ENCODE measurements around the gene IRF7.

The IRF7 gene

GRCh38 chr11:605286-606129, 10.2 kb downstream of the IRF7 start:
- no peak overlapping the region for H3K4me3 ChIP-seq (ENCODE audit: low read length in 2 of 2)
- no peak overlapping the region for H3K27ac ChIP-seq (ENCODE audit: low read length)
- H3K9me3 ChIP-seq (ENCODE audit: control insufficient read depth in 2 of 2, low read length in 2 of 2) = no peaks in the 10 kb centered on the region
- H3K27me3 ChIP-seq (ENCODE audit: control insufficient read depth in 1 of 2, insufficient read depth in 2 of 2, low read length in 2 of 2) = no peaks in the 10 kb centered on the region
- H3K9ac ChIP-seq (ENCODE audit: low read length in 2 of 2) = no peak overlapping the region
- peaks cover 39 to 50% of the 10 kb centered on the region in 2 donors for H3K36me3 ChIP-seq (ENCODE audit: control insufficient read depth in 2 of 2, insufficient read depth in 2 of 2, low read length in 2 of 2)
- H3K4me1 ChIP-seq (ENCODE audit: control insufficient read depth, insufficient read depth, low read length) = peaks cover 9% of the 10 kb centered on the region

GRCh38 chr11:603154-603553, 12.6 kb downstream of the IRF7 start:
- Histone ChIP-seq H3K4me3 (ENCODE audit: low read length in 2 of 2) (no peak overlapping the region), H3K27ac (ENCODE audit: low read length) (no peak overlapping the region), H3K27me3 (ENCODE audit: control insufficient read depth in 1 of 2, insufficient read depth in 2 of 2, low read length in 2 of 2) (no peaks in the 10 kb centered on the region), H3K9me3 (ENCODE audit: control insufficient read depth in 2 of 2, low read length in 2 of 2) (no peaks in the 10 kb centered on the region), H3K36me3 (ENCODE audit: control insufficient read depth in 2 of 2, insufficient read depth in 2 of 2, low read length in 2 of 2) (peaks cover 43 to 61% of the 10 kb centered on the region in 2 donors), H3K9ac (ENCODE audit: low read length in 2 of 2) (no peak overlapping the region), H3K4me1 (ENCODE audit: control insufficient read depth, insufficient read depth, low read length) (peaks cover 9% of the 10 kb centered on the region)

GRCh38 chr11:601573-602245, 14.0 kb downstream of the IRF7 start:
- H3K9me3 ChIP-seq (ENCODE audit: control insufficient read depth in 2 of 2, low read length in 2 of 2) = no peaks in the 10 kb centered on the region
- no peak overlapping the region for H3K9ac ChIP-seq (ENCODE audit: low read length in 2 of 2)
- H3K27ac ChIP-seq (ENCODE audit: low read length) = no peak overlapping the region
- H3K4me1 ChIP-seq (ENCODE audit: control insufficient read depth, insufficient read depth, low read length) = peaks cover 9% of the 10 kb centered on the region
- no peak overlapping the region for H3K4me3 ChIP-seq (ENCODE audit: low read length in 2 of 2)
- peaks cover 44 to 63% of the 10 kb centered on the region in 2 donors for H3K36me3 ChIP-seq (ENCODE audit: control insufficient read depth in 2 of 2, insufficient read depth in 2 of 2, low read length in 2 of 2)
- no peaks in the 10 kb centered on the region for H3K27me3 ChIP-seq (ENCODE audit: control insufficient read depth in 1 of 2, insufficient read depth in 2 of 2, low read length in 2 of 2)

GRCh38 chr11:598005-598680, 17.6 kb downstream of the IRF7 start:
- H3K4me3 ChIP-seq (ENCODE audit: low read length in 2 of 2) = no peak overlapping the region
- peaks cover 48 to 62% of the 10 kb centered on the region in 2 donors for H3K36me3 ChIP-seq (ENCODE audit: control insufficient read depth in 2 of 2, insufficient read depth in 2 of 2, low read length in 2 of 2)
- H3K4me1 ChIP-seq (ENCODE audit: control insufficient read depth, insufficient read depth, low read length) = no peaks in the 10 kb centered on the region
- no peak overlapping the region for H3K9ac ChIP-seq (ENCODE audit: low read length in 2 of 2)
- no peak overlapping the region for H3K27ac ChIP-seq (ENCODE audit: low read length)
- no peaks in the 10 kb centered on the region for H3K27me3 ChIP-seq (ENCODE audit: control insufficient read depth in 1 of 2, insufficient read depth in 2 of 2, low read length in 2 of 2)
- no peaks in the 10 kb centered on the region for H3K9me3 ChIP-seq (ENCODE audit: control insufficient read depth in 2 of 2, low read length in 2 of 2)

GRCh38 chr11:597166-597725, 18.5 kb downstream of the IRF7 start:
- Histone ChIP-seq H3K9me3 (ENCODE audit: control insufficient read depth in 2 of 2, low read length in 2 of 2) (no peaks in the 10 kb centered on the region), H3K4me3 (ENCODE audit: low read length in 2 of 2) (no peak overlapping the region), H3K4me1 (ENCODE audit: control insufficient read depth, insufficient read depth, low read length) (no peaks in the 10 kb centered on the region), H3K36me3 (ENCODE audit: control insufficient read depth in 2 of 2, insufficient read depth in 2 of 2, low read length in 2 of 2) (peaks cover 56 to 65% of the 10 kb centered on the region in 2 donors), H3K9ac (ENCODE audit: low read length in 2 of 2) (no peak overlapping the region), H3K27ac (ENCODE audit: low read length) (no peak overlapping the region), H3K27me3 (ENCODE audit: control insufficient read depth in 1 of 2, insufficient read depth in 2 of 2, low read length in 2 of 2) (no peaks in the 10 kb centered on the region)

- H3K36me3 ChIP-seq (ENCODE audit: control insufficient read depth in 2 of 2, insufficient read depth in 2 of 2, low read length in 2 of 2) = peaks cover 54 to 60% of the 10 kb centered on the region in 2 donors
- H3K9ac ChIP-seq (ENCODE audit: low read length in 2 of 2) = no peak overlapping the region
- no peaks in the 10 kb centered on the region for H3K9me3 ChIP-seq (ENCODE audit: control insufficient read depth in 2 of 2, low read length in 2 of 2)
- H3K4me3 ChIP-seq (ENCODE audit: low read length in 2 of 2) = no peak overlapping the region
- no peaks in the 10 kb centered on the region for H3K4me1 ChIP-seq (ENCODE audit: control insufficient read depth, insufficient read depth, low read length)
- H3K27ac ChIP-seq (ENCODE audit: low read length) = no peak overlapping the region
- no peaks in the 10 kb centered on the region for H3K27me3 ChIP-seq (ENCODE audit: control insufficient read depth in 1 of 2, insufficient read depth in 2 of 2, low read length in 2 of 2)
These were observed 19.4 kb downstream of the IRF7 start for GRCh38 chr11:596374-596773.

- no peaks in the 10 kb centered on the region for H3K4me1 ChIP-seq (ENCODE audit: control insufficient read depth, insufficient read depth, low read length)
- no peak overlapping the region for H3K9ac ChIP-seq (ENCODE audit: low read length in 2 of 2)
- no peaks in the 10 kb centered on the region for H3K9me3 ChIP-seq (ENCODE audit: control insufficient read depth in 2 of 2, low read length in 2 of 2)
- no peak overlapping the region for H3K27ac ChIP-seq (ENCODE audit: low read length)
- H3K4me3 ChIP-seq (ENCODE audit: low read length in 2 of 2) = no peak overlapping the region
- H3K27me3 ChIP-seq (ENCODE audit: control insufficient read depth in 1 of 2, insufficient read depth in 2 of 2, low read length in 2 of 2) = no peaks in the 10 kb centered on the region
- H3K36me3 ChIP-seq (ENCODE audit: control insufficient read depth in 2 of 2, insufficient read depth in 2 of 2, low read length in 2 of 2) = peaks cover 57 to 59% of the 10 kb centered on the region in 2 donors
These were observed 20.4 kb downstream of the IRF7 start for GRCh38 chr11:595400-595799.

GRCh38 chr11:593347-593746, 22.4 kb downstream of the IRF7 start:
- no peak overlapping the region for H3K27ac ChIP-seq (ENCODE audit: low read length)
- no peaks in the 10 kb centered on the region for H3K27me3 ChIP-seq (ENCODE audit: control insufficient read depth in 1 of 2, insufficient read depth in 2 of 2, low read length in 2 of 2)
- H3K36me3 ChIP-seq (ENCODE audit: control insufficient read depth in 2 of 2, insufficient read depth in 2 of 2, low read length in 2 of 2) = peaks cover 55 to 61% of the 10 kb centered on the region in 2 donors
- H3K4me3 ChIP-seq (ENCODE audit: low read length in 2 of 2) = no peak overlapping the region
- H3K4me1 ChIP-seq (ENCODE audit: control insufficient read depth, insufficient read depth, low read length) = no peaks in the 10 kb centered on the region
- no peak overlapping the region for H3K9ac ChIP-seq (ENCODE audit: low read length in 2 of 2)
- no peaks in the 10 kb centered on the region for H3K9me3 ChIP-seq (ENCODE audit: control insufficient read depth in 2 of 2, low read length in 2 of 2)

GRCh38 chr11:592918-593317, 22.8 kb downstream of the IRF7 start:
- Histone ChIP-seq H3K27ac (ENCODE audit: low read length) (no peak overlapping the region), H3K4me3 (ENCODE audit: low read length in 2 of 2) (no peak overlapping the region), H3K9me3 (ENCODE audit: control insufficient read depth in 2 of 2, low read length in 2 of 2) (no peaks in the 10 kb centered on the region), H3K9ac (ENCODE audit: low read length in 2 of 2) (no peak overlapping the region), H3K36me3 (ENCODE audit: control insufficient read depth in 2 of 2, insufficient read depth in 2 of 2, low read length in 2 of 2) (peaks cover 51 to 60% of the 10 kb centered on the region in 2 donors), H3K27me3 (ENCODE audit: control insufficient read depth in 1 of 2, insufficient read depth in 2 of 2, low read length in 2 of 2) (no peaks in the 10 kb centered on the region), H3K4me1 (ENCODE audit: control insufficient read depth, insufficient read depth, low read length) (peaks cover 2% of the 10 kb centered on the region)

- H3K27me3 ChIP-seq (ENCODE audit: control insufficient read depth in 1 of 2, insufficient read depth in 2 of 2, low read length in 2 of 2) = no peaks in the 10 kb centered on the region
- no peak overlapping the region for H3K4me3 ChIP-seq (ENCODE audit: low read length in 2 of 2)
- H3K4me1 ChIP-seq (ENCODE audit: control insufficient read depth, insufficient read depth, low read length) = peaks cover 4% of the 10 kb centered on the region
- H3K36me3 ChIP-seq (ENCODE audit: control insufficient read depth in 2 of 2, insufficient read depth in 2 of 2, low read length in 2 of 2) = peaks cover 52 to 64% of the 10 kb centered on the region in 2 donors
- no peaks in the 10 kb centered on the region for H3K9me3 ChIP-seq (ENCODE audit: control insufficient read depth in 2 of 2, low read length in 2 of 2)
- H3K27ac ChIP-seq (ENCODE audit: low read length) = no peak overlapping the region
- no peak overlapping the region for H3K9ac ChIP-seq (ENCODE audit: low read length in 2 of 2)
These were observed 23.2 kb downstream of the IRF7 start for GRCh38 chr11:592501-592900.

All from stomach smooth muscle (tissue), 2 donors.